ENCODE results near the gene PRKCZ.

DNA sequence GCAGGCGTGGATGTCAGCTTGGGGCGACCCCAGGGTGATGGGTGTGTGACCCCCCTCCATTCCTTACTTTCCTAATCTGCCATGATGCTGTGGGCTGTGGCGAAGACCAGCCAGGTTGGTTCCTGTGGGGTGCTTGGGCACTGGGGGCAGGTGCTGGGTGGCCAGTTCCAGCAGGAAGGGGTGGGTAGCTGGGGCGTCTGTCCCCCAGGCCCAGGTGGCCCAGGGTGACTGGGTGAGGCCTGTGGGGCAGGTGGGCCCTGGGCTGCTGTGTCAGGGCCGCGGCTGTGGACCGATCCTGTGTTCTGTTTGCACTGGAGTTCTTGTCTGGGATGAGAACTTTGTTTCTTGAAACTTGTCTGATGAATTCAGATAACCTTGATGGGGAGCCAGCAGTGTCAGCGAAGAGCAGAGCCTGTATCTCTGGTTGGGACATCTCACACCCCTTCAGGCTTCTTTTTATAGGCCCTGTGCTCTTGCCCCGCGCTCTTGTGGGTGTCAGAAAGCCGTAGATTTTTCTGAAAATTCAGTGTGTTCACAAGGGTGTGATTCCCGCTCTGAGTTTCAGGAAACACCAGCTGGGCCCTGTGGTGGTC is 3.7 kb downstream of the PRKCZ start:
- TF ChIP-seq, protein P1, sequence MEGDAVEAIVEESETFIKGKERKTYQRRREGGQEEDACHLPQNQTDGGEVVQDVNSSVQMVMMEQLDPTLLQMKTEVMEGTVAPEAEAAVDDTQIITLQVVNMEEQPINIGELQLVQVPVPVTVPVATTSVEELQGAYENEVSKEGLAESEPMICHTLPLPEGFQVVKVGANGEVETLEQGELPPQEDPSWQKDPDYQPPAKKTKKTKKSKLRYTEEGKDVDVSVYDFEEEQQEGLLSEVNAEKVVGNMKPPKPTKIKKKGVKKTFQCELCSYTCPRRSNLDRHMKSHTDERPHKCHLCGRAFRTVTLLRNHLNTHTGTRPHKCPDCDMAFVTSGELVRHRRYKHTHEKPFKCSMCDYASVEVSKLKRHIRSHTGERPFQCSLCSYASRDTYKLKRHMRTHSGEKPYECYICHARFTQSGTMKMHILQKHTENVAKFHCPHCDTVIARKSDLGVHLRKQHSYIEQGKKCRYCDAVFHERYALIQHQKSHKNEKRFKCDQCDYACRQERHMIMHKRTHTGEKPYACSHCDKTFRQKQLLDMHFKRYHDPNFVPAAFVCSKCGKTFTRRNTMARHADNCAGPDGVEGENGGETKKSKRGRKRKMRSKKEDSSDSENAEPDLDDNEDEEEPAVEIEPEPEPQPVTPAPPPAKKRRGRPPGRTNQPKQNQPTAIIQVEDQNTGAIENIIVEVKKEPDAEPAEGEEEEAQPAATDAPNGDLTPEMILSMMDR (IDR thresholded peaks at IDR 0.05), result no peak
- TF ChIP-seq POLR2A (IDR thresholded peaks at IDR 0.05), result no peak

Data from uterus (tissue), 2 donors.